GM21723 (cell line): ENCODE results near the gene NCS1.

Experiments used
- ATAC-seq: cut with Tn5 transposase; IDR thresholded peaks from one replicate; pipeline ENCODE4 v1.9.1; 2021; ENCODE audit warnings: mild to moderate bottlenecking, moderate library complexity; ENCODE audit not compliant: unreplicated experiment

Gene NCS1

DNA sequence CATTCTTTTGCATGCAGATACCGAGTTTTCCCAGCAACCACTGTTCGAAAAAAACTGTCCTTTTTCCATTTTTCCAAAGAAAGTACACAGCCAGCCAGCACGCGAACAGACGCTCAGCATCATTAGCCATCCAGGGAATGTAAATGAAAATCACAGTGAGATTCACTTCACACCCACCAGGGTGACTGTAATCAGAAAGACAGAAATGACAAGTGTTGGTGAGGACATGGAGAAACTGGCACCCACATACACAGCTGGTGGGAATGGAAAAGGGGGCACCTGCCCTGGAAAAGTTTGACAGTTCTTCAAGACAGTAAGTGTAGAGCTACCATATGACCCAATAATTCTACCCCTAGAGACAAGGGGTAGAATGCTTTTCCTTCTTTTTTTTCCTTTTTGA, 25.0 kb upstream of the NCS1 start:
- ATAC-seq = no peak

DNA sequence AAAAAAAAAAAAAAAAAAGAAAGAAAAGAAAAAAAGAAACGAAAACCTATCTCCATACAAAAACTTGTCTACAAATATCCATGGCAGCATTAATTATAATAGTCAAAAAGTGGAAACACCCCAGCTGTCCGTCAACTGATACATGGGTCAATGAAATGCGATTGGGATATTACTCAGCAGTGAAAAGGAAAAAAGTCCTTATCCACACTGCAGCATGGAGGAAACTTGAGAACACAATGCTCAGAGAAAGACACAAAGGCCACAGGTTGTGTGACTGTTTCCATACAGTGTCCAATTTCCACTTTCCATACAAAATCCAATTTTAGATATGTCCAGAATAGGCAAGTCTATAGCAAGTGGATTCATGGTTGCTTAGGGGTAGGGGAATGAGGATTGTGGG, 24.3 kb upstream of the NCS1 start:
- no peak for ATAC-seq

DNA sequence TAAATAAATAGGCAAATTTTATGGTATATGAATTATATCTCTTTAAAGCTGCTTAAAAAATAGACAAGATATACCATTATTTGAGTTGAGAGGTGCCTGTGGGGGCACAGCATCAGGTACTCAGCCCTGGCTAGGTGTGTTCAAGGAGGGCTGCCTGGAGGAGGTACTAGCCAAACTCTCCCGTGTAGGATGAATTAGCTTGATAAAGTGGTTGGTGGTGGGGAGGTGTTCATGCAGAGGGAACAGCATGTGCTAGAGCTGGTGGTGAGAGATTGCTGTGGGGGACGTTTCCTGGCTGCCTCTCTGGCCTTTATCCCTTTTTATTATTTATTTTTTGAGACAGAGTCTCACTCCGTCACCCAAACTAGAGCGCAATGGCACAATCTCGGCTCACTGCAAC, 23.2 kb upstream of the NCS1 start:
- no peak for ATAC-seq

- no peak for ATAC-seq
Measured at GRCh38 chr9:130149654-130150286, 22.4 kb upstream of the NCS1 start.

DNA sequence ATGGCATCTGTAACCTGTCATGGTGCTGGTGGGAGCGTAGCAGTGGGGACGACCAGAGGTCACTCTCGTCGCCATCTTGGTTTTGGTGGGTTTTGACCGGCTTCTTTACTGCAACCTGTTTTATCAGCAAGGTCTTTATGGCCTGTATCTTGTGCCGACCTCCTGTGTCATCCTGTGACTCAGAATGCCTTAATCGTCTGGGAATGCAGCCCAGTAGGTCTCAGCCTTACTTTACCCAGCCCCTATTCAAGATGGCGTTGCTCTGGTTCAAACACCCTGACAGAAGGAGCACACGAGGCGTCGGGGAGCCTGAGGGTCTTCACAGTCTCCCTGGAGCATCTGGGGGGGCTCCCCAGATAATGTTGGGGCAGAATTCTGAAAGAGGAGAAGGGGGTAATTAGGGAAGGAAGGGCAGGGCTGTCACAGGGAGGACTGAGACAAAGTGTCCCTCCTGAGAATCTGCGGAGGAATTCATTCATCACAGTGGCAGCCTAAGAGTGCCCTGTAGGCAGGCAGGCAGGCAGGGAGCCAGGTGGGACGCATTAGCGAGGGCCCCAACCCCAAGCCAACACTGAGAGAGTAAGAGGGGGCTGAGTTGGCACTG, 21.3 kb upstream of the NCS1 start:
- no peak for ATAC-seq

- no peak for ATAC-seq
Measured at GRCh38 chr9:130154816-130155215, 17.4 kb upstream of the NCS1 start.

GRCh38 chr9:130155647-130156046, 16.6 kb upstream of the NCS1 start:
- no peak for ATAC-seq

- no peak for ATAC-seq
Measured at GRCh38 chr9:130156672-130157071, 15.5 kb upstream of the NCS1 start.

DNA sequence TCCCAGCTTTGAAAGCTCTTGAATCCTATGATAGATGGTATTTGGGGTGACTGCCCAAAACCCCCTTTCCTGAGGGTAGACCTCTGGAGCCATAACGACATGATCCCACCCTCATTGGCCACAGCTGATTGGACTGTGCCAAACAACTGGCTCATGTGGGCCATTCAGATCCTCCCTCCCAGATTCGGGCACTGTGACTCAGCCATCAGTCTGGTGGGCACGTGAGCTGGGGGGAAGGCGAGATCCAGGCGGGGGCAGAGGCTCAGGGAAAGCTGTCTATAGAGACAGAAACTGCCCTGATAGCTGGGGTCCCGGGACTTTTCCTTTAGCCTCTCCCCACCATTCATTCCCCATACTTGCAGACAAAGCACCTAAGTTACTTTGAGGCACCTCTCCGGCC, 15.1 kb upstream of the NCS1 start:
- no peak for ATAC-seq

- no peak for ATAC-seq
Measured at GRCh38 chr9:130158001-130158400, 14.2 kb upstream of the NCS1 start.

DNA sequence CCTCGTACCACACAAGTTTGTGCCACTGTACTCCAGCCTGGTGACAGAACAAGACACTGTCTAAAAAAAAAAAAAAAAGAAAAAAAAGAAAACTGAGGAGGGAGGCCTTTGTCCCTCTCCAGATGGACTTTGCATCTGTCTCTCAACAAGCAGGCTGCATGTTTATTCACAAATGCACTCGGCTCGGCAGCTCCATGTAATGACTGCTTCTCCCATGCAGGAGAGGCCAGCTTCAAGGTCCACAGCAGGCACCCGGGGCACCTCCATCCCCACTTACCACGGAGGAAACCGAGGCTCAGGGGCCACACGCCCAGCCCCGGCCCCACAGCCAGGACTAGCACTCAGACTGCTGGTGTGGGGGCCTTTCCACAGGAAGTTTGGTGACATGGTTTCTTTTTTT, 13.1 kb upstream of the NCS1 start:
- ATAC-seq = no peak

GRCh38 chr9:130159915-130160670, 12.1 kb upstream of the NCS1 start:
- no peak for ATAC-seq

DNA sequence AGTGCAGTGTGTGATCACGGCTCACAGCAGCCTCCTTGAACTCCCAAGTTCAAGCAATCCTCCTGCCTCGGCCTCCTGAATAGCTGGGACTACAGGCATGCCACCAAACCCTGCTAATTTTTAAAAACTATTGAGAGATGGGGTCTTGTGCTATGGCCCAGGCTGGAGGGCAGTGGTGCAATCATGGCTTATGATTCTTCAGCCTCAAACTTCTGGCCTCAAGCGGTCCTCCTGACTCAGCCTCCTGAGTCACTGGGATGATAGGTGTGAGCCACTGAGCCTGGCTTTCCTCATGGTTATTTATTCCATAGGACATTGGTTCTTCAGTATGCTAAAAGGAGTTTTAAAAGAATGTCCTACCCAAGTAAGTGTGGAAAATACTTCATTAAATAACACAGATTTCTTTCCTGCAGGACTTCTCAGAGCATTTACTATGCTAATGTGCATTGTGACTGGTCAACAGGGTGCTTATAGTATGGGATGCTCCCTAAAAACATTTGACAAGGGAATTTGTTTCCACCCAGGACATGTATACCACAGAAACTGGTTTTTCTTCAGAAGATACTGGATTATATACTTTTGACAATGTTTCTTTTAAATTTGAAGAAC, 11.2 kb upstream of the NCS1 start:
- no peak for ATAC-seq

DNA sequence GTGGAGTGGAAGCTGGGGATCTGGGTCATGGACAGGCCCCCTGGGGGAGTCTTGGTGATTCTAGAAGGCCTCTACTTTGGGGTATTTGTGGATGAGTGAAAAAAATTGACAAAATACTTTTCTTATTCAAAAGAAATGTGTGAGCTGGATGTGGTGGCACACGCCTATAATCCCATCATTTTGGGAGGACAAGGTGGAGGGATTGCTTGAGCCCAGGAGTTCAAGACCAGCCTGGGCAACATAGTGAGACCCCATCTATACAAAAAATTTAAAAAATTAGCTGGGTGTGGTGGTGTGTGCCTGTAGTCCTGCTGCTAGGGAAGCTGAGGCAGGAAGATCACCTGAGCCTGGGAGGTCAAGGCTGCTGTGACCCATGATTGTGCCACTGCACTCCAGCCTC, 6.6 kb upstream of the NCS1 start:
- no peak for ATAC-seq

- no peak for ATAC-seq
Measured at GRCh38 chr9:130166399-130166798, 5.8 kb upstream of the NCS1 start.

- ATAC-seq = no peak
Measured at GRCh38 chr9:130167927-130168326, 4.3 kb upstream of the NCS1 start.

GRCh38 chr9:130171226-130172148, 717 bp upstream of the NCS1 start:
- no peak for ATAC-seq

GRCh38 chr9:130172858-130173665, 858 bp downstream of the NCS1 start:
- no peak for ATAC-seq

- no peak for ATAC-seq
Measured at GRCh38 chr9:130173666-130173983, 1.4 kb downstream of the NCS1 start.

GRCh38 chr9:130174025-130174424, 1.8 kb downstream of the NCS1 start:
- no peak for ATAC-seq
